Small intestine (tissue), 7 donors: ENCODE data around the gene ADAMTS15. TPM values are rescaled to one million over a fixed set of nuclear protein-coding genes. Genes with fewer than 3 reads are reported as not detected.

Experiments
- DNase-seq, 2 donors: peaks; one replicate each; pipeline versions ENCODE4 v3.0.0 to v3.0.0-alpha.2; 2013
- FAIRE-seq: peaks from 2 replicates; lab custom pipeline; 2012; peaks lifted over from hg19 to GRCh38; lab: Jason Lieb, UNC
- H3K27ac ChIP-seq, 3 donors: one replicate each; pipeline ENCODE4 v1.5.1; 2013; ENCODE audit warnings: low read length in 2 of 3, mild to moderate bottlenecking in 2 of 3, control low read depth in 1 of 3, inconsistent platforms in 1 of 3, low read depth in 1 of 3, moderate library complexity in 1 of 3
- H3K27me3 ChIP-seq, 3 donors: one replicate each; pipeline ENCODE4 v1.6.1; 2013; ENCODE audit warnings: low read length in 3 of 3, inconsistent platforms in 1 of 3; ENCODE audit not compliant: control insufficient read depth in 3 of 3, insufficient read depth in 3 of 3
- H3K36me3 ChIP-seq, 3 donors: one replicate each; pipeline ENCODE4 v1.6.1; 2013; ENCODE audit warnings: low read length in 3 of 3, inconsistent platforms in 1 of 3, low read depth in 1 of 3, mild to moderate bottlenecking in 1 of 3, moderate library complexity in 1 of 3; ENCODE audit not compliant: control insufficient read depth in 3 of 3, insufficient read depth in 2 of 3
- H3K4me1 ChIP-seq, 3 donors: one replicate each; pipeline ENCODE4 v1.6.1; 2013; ENCODE audit warnings: low read length in 2 of 3, inconsistent platforms in 1 of 3, low read depth in 1 of 3, mild to moderate bottlenecking in 1 of 3, moderate library complexity in 1 of 3; ENCODE audit not compliant: control insufficient read depth in 3 of 3, insufficient read depth in 2 of 3
- H3K4me3 ChIP-seq, 3 donors: one replicate each; pipeline ENCODE4 v1.5.1; 2013; ENCODE audit warnings: low read length in 3 of 3, control low read depth in 1 of 3, inconsistent platforms in 1 of 3, low read depth in 1 of 3, mild to moderate bottlenecking in 1 of 3, moderate library complexity in 1 of 3
- H3K9me3 ChIP-seq, 2 donors: one replicate each; pipeline ENCODE4 v1.6.1; 2013; ENCODE audit warnings: low read depth in 1 of 2, low read length in 1 of 2; ENCODE audit not compliant: control insufficient read depth in 2 of 2, insufficient read depth in 1 of 2
- WGBS, 3 donors: extraction: QIAGEN DNeasy Blood & Tissue Kit; methylation state at CpG; one replicate each; pipeline ENCODE4 v1.1.7; 2013; 5-methylcytosine and 5-hydroxymethylcytosine counted together
- polyA plus RNA-seq, 4 donors: library from polyadenylated mRNA; stranded (reverse) in 3 of 4; unstranded in 1 of 4; fragments of 200-250 nt in 3 of 4; fragments of 120-200 nt in 1 of 4; gene quantifications; one replicate each; pipeline versions ENCODE4 v1.2.1 to v1.2.3, GENCODE V29; 2013
- donor health status: healthy with polysubstance abuse.
- donor health status: control.
- donor health status: control.
- donor health status: Bipolar disorder and iron deficiency.
- donor health status: healthy.

Gene ADAMTS15
- polyA plus RNA-seq, 4 donors: 0.27 to 13.6 (median 7.2) TPM; not detected in 1

DNA sequence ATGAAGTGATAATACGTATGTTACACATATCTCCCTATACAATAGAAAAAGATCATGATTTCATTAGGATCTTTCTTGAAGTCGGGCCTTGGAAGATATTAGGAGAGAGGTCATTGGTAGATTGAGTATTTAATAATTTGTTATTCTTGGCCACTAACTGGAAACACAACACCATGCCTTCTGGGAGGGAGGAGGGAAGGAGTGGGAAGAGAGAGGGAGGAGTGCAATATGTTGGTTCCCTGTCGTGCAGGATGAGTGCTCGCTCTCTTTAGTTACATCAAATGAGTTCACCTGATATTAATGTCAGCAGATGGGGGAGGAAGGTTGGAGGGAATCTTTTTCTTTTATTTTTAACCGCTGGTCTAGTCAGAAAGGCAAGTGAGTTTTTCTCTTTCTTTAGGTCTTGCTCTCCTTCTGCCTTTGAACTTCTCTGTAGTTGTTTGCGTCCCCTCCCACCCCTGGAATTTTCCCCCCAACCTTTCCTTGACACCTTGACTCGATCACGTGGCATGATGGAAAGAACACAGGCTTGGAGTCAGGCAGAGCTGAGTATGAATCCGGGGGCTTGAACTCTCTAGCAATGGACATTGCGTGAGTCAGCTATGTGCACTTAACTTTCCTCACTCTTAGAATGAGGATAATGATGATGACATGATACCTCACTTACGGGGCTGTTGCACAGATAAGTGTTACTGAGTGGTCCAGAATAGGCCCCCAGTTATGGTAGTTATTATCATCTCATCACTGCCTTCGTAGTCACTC, 6.2 kb downstream of the ADAMTS15 start:
- Histone ChIP-seq H3K9me3 (no peaks in the 10 kb centered on the region), H3K36me3 (peaks cover 0 to 7% (median 0%) of the 10 kb centered on the region in 3 donors), H3K4me3 (no peak overlapping the region), H3K27ac (peak overlapping the region in 1 of 3 donors; percentile 70), H3K4me1 (peaks cover 0 to 54% (median 0%) of the 10 kb centered on the region in 3 donors), H3K27me3 (peaks cover 0 to 4% (median 0%) of the 10 kb centered on the region in 3 donors)
- WGBS, 3 donors: 72 to 80% (median 73%) methylated on average over 12 of the region's 12 CpGs
- no peak for FAIRE-seq
- no peak for DNase-seq

DNA sequence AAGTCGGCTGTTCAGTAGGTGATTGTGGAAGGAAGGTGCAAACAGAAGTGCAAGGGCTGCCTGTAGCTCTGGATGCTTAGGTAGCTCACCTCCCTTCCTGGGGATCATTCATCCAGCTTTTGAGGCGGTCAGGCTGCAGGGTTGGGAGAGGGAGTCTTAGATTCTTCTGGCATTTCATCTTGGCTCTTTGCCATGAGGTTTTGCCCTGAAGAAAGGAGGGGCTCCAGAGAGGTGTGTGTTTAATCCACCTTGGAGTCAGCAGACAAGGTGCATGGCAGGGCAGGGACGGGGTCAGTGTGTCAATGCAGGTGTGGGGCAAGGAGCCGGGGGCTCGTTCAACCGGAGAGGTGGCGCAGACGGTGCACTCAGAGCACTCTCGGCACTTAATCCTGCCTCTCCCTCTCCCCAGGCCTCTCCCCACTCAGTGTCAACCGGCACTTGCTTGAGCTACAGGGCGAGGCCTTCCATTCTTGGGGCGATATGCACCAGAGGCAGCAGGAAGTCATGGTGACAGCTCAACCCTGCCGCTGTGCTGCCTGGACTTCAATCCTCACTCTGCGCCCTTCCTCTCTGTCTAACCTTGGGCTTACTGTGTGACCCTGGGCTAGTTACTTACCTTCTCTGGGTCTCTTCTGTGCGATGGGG, 7.2 kb downstream of the ADAMTS15 start:
- Histone ChIP-seq H3K9me3 (no peaks in the 10 kb centered on the region), H3K36me3 (peaks cover 0 to 8% (median 0%) of the 10 kb centered on the region in 3 donors), H3K27ac (peak overlapping the region in 2 of 3 donors; percentile 56 to 70), H3K4me3 (no peak overlapping the region), H3K4me1 (peaks cover 0 to 51% (median 0%) of the 10 kb centered on the region in 3 donors), H3K27me3 (no peaks in the 10 kb centered on the region)
- peak; percentile 81 for DNase-seq
- 23 to 58% (median 46%) methylated on average over 15 of the region's 15 CpGs for WGBS, 3 donors
- FAIRE-seq: no peak

DNA sequence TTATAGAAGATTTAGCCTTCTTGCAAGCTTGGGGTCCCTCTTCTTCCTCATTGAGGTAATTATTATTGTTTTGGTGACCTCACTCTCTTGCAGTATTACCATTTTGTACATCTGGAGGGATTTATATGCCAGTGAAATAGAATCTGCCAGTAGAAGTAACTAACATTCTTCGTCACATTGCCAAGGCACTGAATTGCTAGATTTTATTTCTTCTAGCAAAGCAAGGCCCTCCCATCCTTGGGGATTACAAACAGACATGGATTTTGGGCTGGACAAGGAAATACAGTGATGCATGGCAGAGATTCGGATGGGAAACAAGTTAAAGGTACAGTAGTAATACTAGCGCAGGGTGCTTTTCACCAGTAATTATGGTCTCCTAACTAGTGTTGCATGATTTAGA, 7.8 kb downstream of the ADAMTS15 start:
- peaks cover 0 to 11% (median 0%) of the 10 kb centered on the region in 3 donors for H3K36me3 ChIP-seq
- H3K27me3 ChIP-seq: no peaks in the 10 kb centered on the region
- H3K4me3 ChIP-seq: no peak overlapping the region
- 86 to 97% (median 92%) methylated on average over 3 of the region's 3 CpGs for WGBS, 3 donors
- no peak for DNase-seq
- peak overlapping the region in 1 of 3 donors; percentile 70 for H3K27ac ChIP-seq
- no peak for FAIRE-seq
- H3K4me1 ChIP-seq: peaks cover 0 to 49% (median 0%) of the 10 kb centered on the region in 3 donors
- H3K9me3 ChIP-seq: no peaks in the 10 kb centered on the region

DNA sequence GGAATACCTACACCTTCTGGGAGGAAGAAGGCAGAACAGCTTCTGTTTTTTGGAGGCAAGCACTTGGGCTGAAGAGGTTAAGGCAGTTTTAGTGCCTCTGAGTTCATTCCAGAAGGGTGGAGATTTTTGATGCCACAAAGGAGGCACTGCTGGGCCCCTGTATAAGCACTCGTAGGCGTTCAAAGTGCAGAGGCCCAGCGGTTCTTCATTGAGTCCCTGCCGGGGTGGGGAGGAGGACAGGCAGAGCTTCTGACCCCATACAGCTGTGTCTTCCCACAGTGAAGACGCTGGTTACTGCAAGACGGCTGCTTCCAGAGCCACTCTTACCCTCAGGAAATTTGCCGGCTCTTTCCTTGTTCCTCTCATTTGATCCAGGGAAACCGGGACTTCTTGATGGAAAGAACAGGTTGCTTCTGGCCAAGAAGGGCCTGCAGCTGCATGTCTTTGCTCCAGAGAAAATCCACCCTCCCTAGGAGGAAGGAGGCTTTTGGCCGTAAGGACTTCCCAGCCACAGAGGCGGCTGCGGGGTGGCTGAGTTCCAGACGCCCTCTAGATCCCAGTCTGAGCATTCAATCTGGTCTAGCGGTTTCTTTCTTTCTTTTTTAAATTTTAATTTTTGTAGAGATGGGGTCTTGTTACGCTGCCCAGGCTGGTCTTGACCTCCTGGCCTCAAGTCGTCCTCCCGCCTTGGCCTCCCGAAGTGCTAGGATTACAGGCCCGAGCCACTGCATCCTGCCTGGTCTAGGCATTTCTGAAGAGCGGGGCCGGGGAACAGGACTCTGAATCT, 9.4 kb downstream of the ADAMTS15 start:
- Histone ChIP-seq H3K4me3 (peak overlapping the region in 1 of 3 donors; percentile 16), H3K4me1 (peaks cover 0 to 44% (median 0%) of the 10 kb centered on the region in 3 donors), H3K9me3 (no peaks in the 10 kb centered on the region), H3K27me3 (no peaks in the 10 kb centered on the region), H3K27ac (peak overlapping the region in 1 of 3 donors; percentile 70), H3K36me3 (peaks cover 0 to 26% (median 0%) of the 10 kb centered on the region in 3 donors)
- 59 to 75% (median 73%) methylated on average over 20 of the region's 20 CpGs for WGBS, 3 donors
- FAIRE-seq (no peak), DNase-seq (peak in 1 of 2 donors; percentile 82)

DNA sequence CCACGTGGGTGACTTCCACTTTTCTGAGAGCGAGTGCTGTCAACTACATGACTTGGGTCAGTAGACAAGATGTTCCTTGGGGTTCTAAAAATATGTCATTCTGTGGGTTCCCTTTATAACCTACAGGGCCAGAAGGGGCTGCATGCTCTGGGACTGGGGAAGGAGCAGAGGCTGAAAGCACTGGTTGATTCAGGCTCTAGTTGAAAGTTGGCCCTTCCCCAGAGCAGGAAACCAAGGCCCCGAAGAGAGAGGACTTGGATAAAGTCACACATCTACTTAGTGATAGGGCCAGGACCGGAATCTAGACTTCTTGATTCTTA, 9.9 kb downstream of the ADAMTS15 start:
- WGBS, 3 donors: 65 to 88% (median 71%) methylated on average over 4 of the region's 4 CpGs
- no peak for DNase-seq
- peak overlapping the region in 1 of 3 donors; percentile 70 for H3K27ac ChIP-seq
- no peaks in the 10 kb centered on the region for H3K27me3 ChIP-seq
- H3K36me3 ChIP-seq: peaks cover 0 to 31% (median 0%) of the 10 kb centered on the region in 3 donors
- no peak overlapping the region for H3K4me3 ChIP-seq
- no peak for FAIRE-seq
- peaks cover 0 to 41% (median 0%) of the 10 kb centered on the region in 3 donors for H3K4me1 ChIP-seq
- H3K9me3 ChIP-seq: no peaks in the 10 kb centered on the region

DNA sequence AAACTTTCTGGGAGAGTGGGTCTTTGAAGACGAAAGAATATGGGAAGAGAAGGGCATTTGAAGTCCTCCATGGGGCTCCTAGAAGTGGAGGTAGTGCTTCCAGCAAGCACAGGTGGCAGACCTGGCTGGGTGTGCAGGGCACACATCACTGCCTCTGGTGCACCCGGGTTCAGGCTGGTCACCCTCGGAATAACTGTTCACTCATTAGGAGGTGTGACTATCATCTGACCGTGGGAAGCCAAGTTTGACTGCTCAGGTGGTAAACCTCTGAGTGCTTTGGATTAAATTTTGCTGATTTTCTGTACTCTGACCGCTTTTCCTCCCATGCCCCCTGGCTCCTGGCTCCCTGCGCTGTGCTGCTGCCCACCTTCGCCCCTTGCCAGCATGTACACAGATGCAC, 11.1 kb downstream of the ADAMTS15 start:
- Histone ChIP-seq H3K4me3 (no peak overlapping the region), H3K9me3 (no peaks in the 10 kb centered on the region), H3K36me3 (peaks cover 0 to 34% (median 0%) of the 10 kb centered on the region in 3 donors), H3K27me3 (no peaks in the 10 kb centered on the region), H3K4me1 (peaks cover 0 to 39% (median 0%) of the 10 kb centered on the region in 3 donors), H3K27ac (no peak overlapping the region)
- 84 to 96% (median 93%) methylated on average over 7 of the region's 7 CpGs for WGBS, 3 donors
- no peak for FAIRE-seq
- no peak for DNase-seq

DNA sequence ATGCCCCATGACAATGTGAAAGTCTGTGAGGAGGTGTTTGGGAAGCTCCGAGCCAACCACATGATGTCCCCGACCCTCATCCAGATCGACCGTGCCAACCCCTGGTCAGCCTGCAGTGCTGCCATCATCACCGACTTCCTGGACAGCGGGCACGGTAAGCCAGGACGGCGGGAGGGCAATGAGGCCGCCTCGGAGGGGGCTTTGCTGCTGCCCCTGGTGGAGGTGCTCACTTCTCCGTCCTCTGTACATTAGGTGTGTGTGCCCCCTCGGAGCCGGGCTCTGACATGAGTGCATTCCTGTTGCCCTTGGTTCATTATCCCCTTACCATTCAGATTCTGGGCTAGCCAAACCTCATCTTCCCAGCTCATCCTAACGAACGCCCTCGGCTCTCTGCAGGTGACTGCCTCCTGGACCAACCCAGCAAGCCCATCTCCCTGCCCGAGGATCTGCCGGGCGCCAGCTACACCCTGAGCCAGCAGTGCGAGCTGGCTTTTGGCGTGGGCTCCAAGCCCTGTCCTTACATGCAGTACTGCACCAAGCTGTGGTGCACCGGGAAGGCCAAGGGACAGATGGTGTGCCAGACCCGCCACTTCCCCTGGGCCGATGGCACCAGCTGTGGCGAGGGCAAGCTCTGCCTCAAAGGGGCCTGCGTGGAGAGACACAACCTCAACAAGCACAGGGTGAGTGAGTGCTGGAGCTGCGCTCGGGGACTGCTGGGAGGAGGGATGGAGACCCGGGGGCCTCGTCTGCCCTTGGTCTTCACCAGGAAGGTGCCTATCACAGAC, 13.8 kb downstream of the ADAMTS15 start:
- FAIRE-seq (no peak), DNase-seq (no peak)
- Histone ChIP-seq H3K27me3 (no peaks in the 10 kb centered on the region), H3K36me3 (peaks cover 0 to 50% (median 0%) of the 10 kb centered on the region in 3 donors), H3K4me3 (no peak overlapping the region), H3K27ac (no peak overlapping the region), H3K9me3 (no peaks in the 10 kb centered on the region), H3K4me1 (peaks cover 0 to 14% (median 0%) of the 10 kb centered on the region in 3 donors)
- WGBS, 3 donors: 92 to 94% (median 94%) methylated on average over 31 of the region's 31 CpGs
